Right lobe of liver (tissue), 6 donors: Measurements from ENCODE around the gene FOXI3. TPM values are rescaled to one million over a fixed set of nuclear protein-coding genes. Genes with fewer than 3 reads are reported as not detected.
A peak's percentile ranks its signal among the peaks of the same experiment; 100 is the strongest.

Experiments used
- ATAC-seq, 4 donors: fragments of 200-7000 bp; cut with Tn5 transposase; one replicate each; pipeline ENCODE4 v1.9.1; 2020; ENCODE audit warnings: mild to moderate bottlenecking in 4 of 4, moderate library complexity in 4 of 4
- DNase-seq, 3 donors: peaks; one replicate each; pipeline ENCODE4 v3.0.0-alpha.2; 2020
- H3K27ac ChIP-seq, 3 donors: fragments of 200-600 bp; one replicate each; pipeline ENCODE4 v1.8.0; 2022
- H3K27me3 ChIP-seq, 2 donors: fragments of 200-600 bp; one replicate each; pipeline ENCODE4 v1.8.0; 2022
- H3K36me3 ChIP-seq, 4 donors: fragments of 200-600 bp; sonication (generic) in 1 of 4; one replicate each; pipeline versions ENCODE4 v1.5.1 to v1.8.0; 2017 to 2022; ENCODE audit warnings: control low read depth in 1 of 4
- H3K4me1 ChIP-seq, 4 donors: fragments of 200-600 bp; sonication (generic) in 1 of 4; one replicate each; pipeline versions ENCODE4 v1.5.1 to v1.8.0; 2017 to 2022; ENCODE audit warnings: control low read depth in 1 of 4
- H3K4me3 ChIP-seq, 3 donors: fragments of 200-600 bp; one replicate each; pipeline ENCODE4 v1.8.0; 2022
- H3K9me3 ChIP-seq, 4 donors: fragments of 200-600 bp; sonication (generic) in 1 of 4; one replicate each; pipeline versions ENCODE4 v1.5.1 to v1.8.0; 2017 to 2022; ENCODE audit warnings: control low read depth in 1 of 4
- POLR2A ChIP-seq: fragments of 450-650 bp; IDR thresholded peaks from one replicate; pipeline ENCODE4 v1.6.1; 2017; ENCODE audit warnings: antibody characterized with exemption, mild to moderate bottlenecking
- WGBS: methylation state at CpG from one replicate; pipeline ENCODE4 v1.1.6; 2018; ENCODE audit warnings: low coverage, low lambda C conversion rate; ENCODE audit not compliant: insufficient coverage; ENCODE audit errors: missing lambda C conversion rate; 5-methylcytosine and 5-hydroxymethylcytosine counted together
- intact Hi-C, 2 donors: fragments of 100-400 bp; cut with DNase I; formaldehyde crosslinking; loops; one replicate each; pipeline versions ENCODE4 v1.11.2 to v1.14.1; 2022
- total RNA-seq, 6 experiments: library from RNA; depleted of rRNA in 2 of 6; stranded (reverse); fragments of >200 nt in 2 of 6; fragmentation: NEBNext Ultra II Directional in 3 of 6; extraction: Animal tissue kit (Norgen Biotek cat#: 25700) in 3 of 6; gene quantifications; one replicate each; pipeline versions ENCODE4 v1.1.0 to v1.2.4, GENCODE V29; 2016 to 2023
- TF ChIP-seq, protein P1 (sequence below), 4 donors: fragments of 200-600 bp in 3 of 4; fragments of 450-650 bp in 1 of 4; IDR thresholded peaks; one replicate each; pipeline versions ENCODE4 v1.5.1 to v1.8.0; 2016 to 2022; ENCODE audit warnings: antibody characterized with exemption in 4 of 4, mild to moderate bottlenecking in 2 of 4
- donor health status: DM: no; HTN: yes; CAD: no.
- donor health status: DM: no; HTN: no; CAD: no.
- donor health status: DM: no; HTN: no; CAD: no.
- donor health status: DM: no; HTN: yes; CAD: no.
- donor health status: DM: no; HTN: yes; CAD: no.

The FOXI3 gene
- total RNA-seq, 6 experiments from 2014 or later, result not detected

DNA sequence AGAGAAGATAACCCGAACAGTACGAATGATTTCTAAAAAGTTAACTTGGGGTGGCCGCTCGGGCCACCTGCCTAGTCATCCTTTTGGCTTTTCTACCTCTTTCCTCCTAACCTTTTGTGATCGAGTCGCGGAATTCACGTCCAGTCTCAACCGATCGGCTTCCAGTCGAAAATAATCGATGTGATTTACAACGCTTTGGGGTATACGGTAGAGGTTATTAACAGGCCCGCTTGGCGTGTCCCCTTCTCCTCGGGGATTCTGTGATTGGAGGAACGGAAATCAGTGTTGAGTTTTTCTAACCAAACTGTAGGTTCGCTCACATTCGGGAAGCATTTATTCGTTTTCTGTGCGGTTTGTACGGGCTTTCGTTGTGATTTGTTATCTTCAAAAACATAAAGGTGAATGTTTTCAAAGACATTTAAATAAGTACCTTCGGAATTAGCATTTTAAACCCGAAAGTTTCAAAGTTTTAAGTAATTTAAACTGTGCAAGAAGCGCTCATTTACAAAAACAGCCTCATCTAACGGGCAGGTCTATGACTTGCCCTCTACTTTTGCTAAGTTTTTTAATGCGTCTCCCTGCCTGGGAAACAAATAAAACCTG lies 588 bp upstream of the FOXI3 start:
- no peak for TF ChIP-seq POLR2A
- H3K4me1 ChIP-seq, result peaks cover 0 to 2% (median under 1%) of the 10 kb centered on the region in 4 donors
- no peak overlapping the region for H3K4me3 ChIP-seq
- DNase-seq, result no peak
- H3K9me3 ChIP-seq, result no peaks in the 10 kb centered on the region
- intact Hi-C loops, result no loop called here
- H3K27ac ChIP-seq, result no peak overlapping the region
- peaks cover 5 to 39% of the 10 kb centered on the region in 2 donors for H3K27me3 ChIP-seq
- WGBS, result 5% methylated on average over 29 of the region's 29 CpGs
- ATAC-seq, result no peak
- no peaks in the 10 kb centered on the region for H3K36me3 ChIP-seq

DNA sequence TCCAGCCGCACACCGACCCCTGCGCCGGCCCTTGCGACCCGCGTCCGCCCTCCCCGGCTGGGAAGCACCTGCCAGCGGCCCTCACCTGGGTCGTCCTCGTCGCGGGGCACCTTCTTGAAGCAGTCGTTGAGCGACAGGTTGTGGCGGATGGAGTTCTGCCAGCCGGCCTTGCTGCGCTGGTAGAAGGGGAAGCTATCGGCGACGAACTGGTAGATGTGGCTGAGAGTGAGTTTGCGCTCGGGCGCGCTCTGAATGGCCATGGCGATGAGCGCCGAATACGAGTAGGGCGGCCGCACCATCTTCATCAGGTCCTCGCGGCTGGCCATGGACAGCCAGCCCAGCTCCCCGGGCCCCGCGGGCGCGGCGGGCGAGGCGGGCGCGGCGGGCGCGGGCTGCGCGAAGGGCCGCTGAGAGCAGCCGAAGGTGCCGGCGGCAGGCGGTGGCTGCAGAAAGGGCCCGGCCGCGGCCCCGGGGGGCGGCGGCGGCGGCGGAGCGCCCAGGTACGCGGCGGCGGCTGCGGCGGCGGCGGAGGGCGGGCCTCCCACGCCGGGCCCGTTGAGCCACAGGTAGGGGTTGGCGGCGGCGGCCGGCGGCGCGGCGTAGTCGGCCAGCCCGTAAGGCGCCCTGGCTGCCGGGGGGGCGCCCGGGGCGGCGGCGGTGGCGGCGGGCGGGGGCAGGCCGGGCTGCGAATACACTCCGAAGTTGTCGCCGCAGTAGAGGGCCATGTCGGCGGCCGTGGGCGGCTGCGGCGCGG lies 505 bp downstream of the FOXI3 start:
- no peak for TF ChIP-seq POLR2A
- intact Hi-C loops, result no loop called here
- H3K9me3 ChIP-seq, result no peaks in the 10 kb centered on the region
- H3K4me1 ChIP-seq, result peaks cover 0 to 2% (median under 1%) of the 10 kb centered on the region in 4 donors
- no peaks in the 10 kb centered on the region for H3K36me3 ChIP-seq
- peak in 2 of 4 donors; percentile 19 to 36 for ATAC-seq
- DNase-seq, result peak in 1 of 3 donors; percentile 29
- WGBS, result 1% methylated on average over 22 of the region's 108 CpGs
- H3K4me3 ChIP-seq, result peak overlapping the region in 1 of 3 donors; percentile 32
- no peak overlapping the region for H3K27ac ChIP-seq
- peaks cover 5 to 39% of the 10 kb centered on the region in 2 donors for H3K27me3 ChIP-seq

DNA sequence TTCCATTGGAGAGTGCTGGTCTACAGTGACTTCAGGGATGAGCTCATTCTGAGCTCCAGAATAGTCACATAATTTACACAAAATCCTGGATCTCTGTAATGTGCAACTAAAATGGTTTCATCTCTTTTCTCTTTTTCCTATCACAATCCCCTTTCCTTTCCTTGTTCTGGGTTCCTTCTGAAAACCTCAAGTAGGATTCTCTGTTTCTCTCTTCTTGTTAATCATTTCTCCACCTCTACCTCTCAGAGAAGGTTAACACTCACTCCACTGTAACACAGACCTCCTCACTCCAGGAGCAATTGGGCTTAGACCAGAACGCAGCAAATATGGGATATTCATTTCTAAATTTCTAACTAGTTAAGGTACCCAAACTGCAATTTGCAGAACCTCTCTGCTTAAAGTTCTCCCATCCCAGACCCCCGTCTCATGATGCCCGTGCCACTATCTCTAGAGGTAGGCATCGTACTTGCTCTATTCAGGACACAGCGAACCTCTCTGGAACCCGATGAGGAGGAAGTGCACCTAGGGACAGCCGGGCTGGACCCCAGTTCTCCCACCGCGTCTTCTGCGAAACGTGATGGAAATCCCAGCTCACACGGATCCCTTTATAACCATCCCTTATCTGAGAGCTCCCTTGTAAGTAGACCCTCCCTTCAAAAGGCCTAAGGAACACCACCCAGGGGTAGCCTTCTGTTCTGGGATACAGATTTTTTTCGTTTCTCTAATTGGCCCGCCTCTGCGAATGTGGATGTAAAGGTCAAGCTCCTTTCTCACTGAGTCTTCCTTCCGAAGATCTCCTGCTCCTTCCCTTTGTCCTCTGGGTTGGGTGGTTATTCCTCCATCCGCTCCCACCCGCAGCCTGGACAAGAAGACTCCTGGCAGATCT lies 1.3 kb downstream of the FOXI3 start:
- intact Hi-C loops, result no loop called here
- no peak for DNase-seq
- Histone ChIP-seq H3K9me3 (no peaks in the 10 kb centered on the region), H3K36me3 (no peaks in the 10 kb centered on the region), H3K4me3 (no peak overlapping the region), H3K27me3 (peaks cover 5 to 39% of the 10 kb centered on the region in 2 donors), H3K4me1 (peaks cover 0 to 2% (median under 1%) of the 10 kb centered on the region in 4 donors), H3K27ac (no peak overlapping the region)
- TF ChIP-seq, protein P1, sequence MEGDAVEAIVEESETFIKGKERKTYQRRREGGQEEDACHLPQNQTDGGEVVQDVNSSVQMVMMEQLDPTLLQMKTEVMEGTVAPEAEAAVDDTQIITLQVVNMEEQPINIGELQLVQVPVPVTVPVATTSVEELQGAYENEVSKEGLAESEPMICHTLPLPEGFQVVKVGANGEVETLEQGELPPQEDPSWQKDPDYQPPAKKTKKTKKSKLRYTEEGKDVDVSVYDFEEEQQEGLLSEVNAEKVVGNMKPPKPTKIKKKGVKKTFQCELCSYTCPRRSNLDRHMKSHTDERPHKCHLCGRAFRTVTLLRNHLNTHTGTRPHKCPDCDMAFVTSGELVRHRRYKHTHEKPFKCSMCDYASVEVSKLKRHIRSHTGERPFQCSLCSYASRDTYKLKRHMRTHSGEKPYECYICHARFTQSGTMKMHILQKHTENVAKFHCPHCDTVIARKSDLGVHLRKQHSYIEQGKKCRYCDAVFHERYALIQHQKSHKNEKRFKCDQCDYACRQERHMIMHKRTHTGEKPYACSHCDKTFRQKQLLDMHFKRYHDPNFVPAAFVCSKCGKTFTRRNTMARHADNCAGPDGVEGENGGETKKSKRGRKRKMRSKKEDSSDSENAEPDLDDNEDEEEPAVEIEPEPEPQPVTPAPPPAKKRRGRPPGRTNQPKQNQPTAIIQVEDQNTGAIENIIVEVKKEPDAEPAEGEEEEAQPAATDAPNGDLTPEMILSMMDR (IDR thresholded peaks at IDR 0.05), result no peak
- TF ChIP-seq POLR2A, result no peak
- WGBS, result 8% methylated on average over 16 of the region's 18 CpGs
- no peak for ATAC-seq

DNA sequence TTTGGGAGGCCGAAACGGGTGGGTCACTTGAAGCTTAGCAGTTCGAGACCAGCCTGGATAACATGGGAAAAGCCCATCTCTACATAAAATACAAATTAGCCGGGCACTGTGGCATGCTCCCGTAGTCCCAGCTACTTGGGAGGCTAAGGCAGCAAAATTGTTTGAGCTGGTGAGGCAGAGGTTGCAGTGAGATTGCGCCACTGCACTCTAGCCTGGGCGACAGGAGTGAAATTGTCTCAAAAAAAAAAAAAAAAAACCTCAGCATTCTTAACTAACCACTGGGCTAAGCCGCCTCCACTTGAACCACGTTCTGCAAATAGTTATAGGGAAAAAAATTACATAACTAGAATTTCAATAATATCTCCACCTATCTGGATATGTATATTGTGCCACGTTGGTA lies 2.3 kb downstream of the FOXI3 start:
- WGBS, result 53% methylated on average over 8 of the region's 10 CpGs
- intact Hi-C loops, result no loop called here
- H3K9me3 ChIP-seq, result no peaks in the 10 kb centered on the region
- peaks cover 5 to 34% of the 10 kb centered on the region in 2 donors for H3K27me3 ChIP-seq
- H3K4me1 ChIP-seq, result peaks cover 0 to 2% (median under 1%) of the 10 kb centered on the region in 4 donors
- ATAC-seq (no peak), DNase-seq (no peak)
- no peaks in the 10 kb centered on the region for H3K36me3 ChIP-seq
- no peak overlapping the region for H3K4me3 ChIP-seq
- TF ChIP-seq, protein P1 (IDR thresholded peaks at IDR 0.05), result no peak
- no peak for TF ChIP-seq POLR2A
- H3K27ac ChIP-seq, result no peak overlapping the region

DNA sequence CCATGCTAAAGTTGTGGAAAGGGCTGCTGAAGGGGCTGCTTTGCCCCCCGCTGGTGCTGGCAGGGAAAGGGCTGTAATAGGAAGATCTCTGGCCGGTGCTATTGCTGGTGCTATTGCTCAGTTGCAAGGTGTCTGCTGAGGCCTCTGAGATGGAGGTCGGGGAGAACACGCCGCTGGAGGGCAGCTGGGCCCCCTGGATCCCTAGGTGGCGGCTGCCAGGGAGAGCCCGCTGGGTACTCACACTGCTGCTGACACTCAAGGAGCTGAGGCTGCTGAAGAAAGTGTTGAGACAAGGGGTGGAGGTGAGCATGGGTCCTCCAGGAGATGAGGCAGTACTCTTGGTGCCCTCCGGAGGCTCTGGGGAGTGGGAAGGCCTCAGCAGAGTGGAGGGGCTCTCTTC lies 4.2 kb downstream of the FOXI3 start:
- H3K27me3 ChIP-seq, result peaks cover 5 to 18% of the 10 kb centered on the region in 2 donors
- WGBS, result 75% methylated on average over 5 of the region's 8 CpGs
- H3K9me3 ChIP-seq, result no peaks in the 10 kb centered on the region
- no peak overlapping the region for H3K27ac ChIP-seq
- H3K36me3 ChIP-seq, result no peaks in the 10 kb centered on the region
- intact Hi-C loops, result no loop called here
- H3K4me1 ChIP-seq, result peaks cover 0 to 2% (median under 1%) of the 10 kb centered on the region in 4 donors
- no peak overlapping the region for H3K4me3 ChIP-seq
- peak in 1 of 4 donors; percentile 13 for ATAC-seq
- TF ChIP-seq, protein P1 (IDR thresholded peaks at IDR 0.05), result no peak
- no peak for TF ChIP-seq POLR2A
- no peak for DNase-seq
